K562 (cell line): ENCODE measurements around the gene PLEKHA6.

ENCODE experiments used
- BCLAF1 ChIP-seq, 2 experiments: fragments of 450-650 bp in 1 of 2; IDR thresholded peaks; 2 replicates each; pipeline ENCODE4 v1.6.1; 2011 to 2017; ENCODE audit warnings: low read depth in 2 of 2, antibody characterized with exemption in 1 of 2, borderline replicate concordance in 1 of 2, low read length in 1 of 2, mild to moderate bottlenecking in 1 of 2, mixed read lengths in 1 of 2; ENCODE audit not compliant: control insufficient read depth in 1 of 2
- CTCF ChIP-seq, 3 experiments: IDR thresholded peaks in 2 of 3; conservative IDR thresholded peaks in 1 of 3; 2 replicates each; pipeline ENCODE4 v1.5.1; 2011 to 2012; ENCODE audit warnings: low read length in 3 of 3, mild to moderate bottlenecking in 3 of 3, control low read depth in 2 of 3, improper control_type of control experiment in 1 of 3, inconsistent platforms in 1 of 3, low read depth in 1 of 3, mixed read lengths in 1 of 3, moderate library complexity in 1 of 3; ENCODE audit not compliant: insufficient read depth in 2 of 3
- EP300 ChIP-seq: IDR thresholded peaks from 2 replicates; pipeline ENCODE4 v1.6.1; 2012; ENCODE audit warnings: low read length, improper control_type of control experiment
- FOXJ3 ChIP-seq: sonication (generic); formaldehyde crosslinking; IDR thresholded peaks from 2 replicates; pipeline ENCODE4 v1.4.0; 2020; ENCODE audit warnings: mild to moderate bottlenecking, missing genetic modification reagents
- NONO ChIP-seq, 2 experiments: fragments of 200-400 bp in 1 of 2; fragments of 450-650 bp in 1 of 2; formaldehyde crosslinking in 1 of 2; IDR thresholded peaks; 2 replicates each; pipeline ENCODE4 v1.6.1; 2017; ENCODE audit warnings: low read depth in 2 of 2, mild to moderate bottlenecking in 2 of 2, moderate library complexity in 2 of 2, low read length in 1 of 2
- TRIM24 ChIP-seq, 2 experiments: fragments of 450-650 bp; IDR thresholded peaks; 2 replicates each; pipeline ENCODE4 v1.6.1; 2016
- ZSCAN29 ChIP-seq: fragments of 450-650 bp; IDR thresholded peaks from 2 replicates; pipeline ENCODE4 v1.6.1; 2017

- no peak for TF ChIP-seq TRIM24 (IDR thresholded peaks at IDR 0.05)
- TF ChIP-seq CTCF (IDR thresholded peaks at IDR 0.05 in 2 of 3, conservative IDR thresholded peaks at IDR 0.05 in 1 of 3; ENCODE audit: insufficient read depth in 2 of 3, low read depth in 1 of 3, low read length in 3 of 3): no peak
- TF ChIP-seq BCLAF1 (IDR thresholded peaks at IDR 0.05; ENCODE audit: borderline replicate concordance in 1 of 2, control insufficient read depth in 1 of 2, low read depth in 2 of 2, low read length in 1 of 2): no peak
- TF ChIP-seq FOXJ3 (CRISPR knock-in tag): no peak
- no peak for TF ChIP-seq EP300
- TF ChIP-seq NONO (IDR thresholded peaks at IDR 0.05; ENCODE audit: low read depth in 2 of 2, low read length in 1 of 2): no peak
- TF ChIP-seq ZSCAN29: no peak
Measured at GRCh38 chr1:204192589-204193352, 167.0 kb downstream of the PLEKHA6 start.
